IMR-90 (cell line): ENCODE measurements around the gene ERC2. TPM values are rescaled to one million over a fixed set of nuclear protein-coding genes. Genes with fewer than 3 reads are reported as not detected.

Source experiments
- ATAC-seq: fragments of 200-7000 bp; cut with Tn5 transposase; 2 replicates; pipeline ENCODE4 v1.9.1; 2020; ENCODE audit warnings: low read depth, mild to moderate bottlenecking, moderate library complexity
- BruUV-seq: library from RNA; stranded (reverse); fragments of 400-500 nt; replicated peaks from 2 replicates; lab custom pipeline; 2021; lab: Mats Ljungman, UMichigan
- CTCF ChIA-PET: fragments of 300-600 bp; formaldehyde crosslinking; extraction: SDS; loops from one replicate; lab custom pipeline; 2021; ENCODE audit warnings: antibody characterized with exemption; lab: Yijun Ruan, JAX
- POLR2A ChIA-PET: fragments of 300-600 bp; sonication (Branson Sonifier 250); formaldehyde crosslinking; loops from one replicate; lab custom pipeline; 2022; ENCODE audit warnings: antibody characterized with exemption; ENCODE audit not compliant: unreplicated experiment; lab: Charles Lee
- DNase-seq: peaks from one replicate; pipeline ENCODE4 v3.0.0; 2013
- H2AFZ ChIP-seq: replicated peaks from 2 replicates; pipeline ENCODE3; 2013; ENCODE audit warnings: low read length, mild to moderate bottlenecking; ENCODE audit not compliant: poor library complexity
- H2AK5ac ChIP-seq: 2 replicates; pipeline ENCODE4 v1.6.1; 2013; ENCODE audit warnings: low read depth, low read length, inconsistent platforms
- H2AK9ac ChIP-seq: replicated peaks from 2 replicates; pipeline ENCODE3; 2013; ENCODE audit warnings: mild to moderate bottlenecking, low read depth, low read length, moderate library complexity; ENCODE audit not compliant: poor library complexity
- H2BK120ac ChIP-seq: 2 replicates; pipeline ENCODE4 v1.6.1; 2013; ENCODE audit warnings: low read depth, low read length, inconsistent platforms
- H2BK15ac ChIP-seq: 3 replicates; pipeline ENCODE4 v1.6.1; 2013; ENCODE audit warnings: low read depth, low read length, inconsistent platforms
- H2BK20ac ChIP-seq: 2 replicates; pipeline ENCODE4 v1.6.1; 2013; ENCODE audit warnings: low read depth, mild to moderate bottlenecking, inconsistent platforms, low read length, moderate library complexity
- H2BK5ac ChIP-seq: 2 replicates; pipeline ENCODE4 v1.6.1; 2013; ENCODE audit warnings: mild to moderate bottlenecking, low read depth, low read length, inconsistent platforms; ENCODE audit not compliant: poor library complexity, severe bottlenecking
- H3K14ac ChIP-seq: replicated peaks from 2 replicates; pipeline ENCODE4 v1.6.1; 2013; ENCODE audit warnings: low read depth, low read length, inconsistent platforms
- H3K18ac ChIP-seq: 2 replicates; pipeline ENCODE4 v1.6.1; 2013; ENCODE audit warnings: low read depth, low read length, control low read depth
- H3K23ac ChIP-seq: 2 replicates; pipeline ENCODE4 v1.6.1; 2013; ENCODE audit warnings: low read depth, low read length, inconsistent platforms
- H3K27ac ChIP-seq: 2 replicates; pipeline ENCODE4 v1.5.1; 2013; ENCODE audit warnings: mild to moderate bottlenecking, control low read depth, low read length; ENCODE audit not compliant: insufficient read depth
- H3K27me3 ChIP-seq: 2 replicates; pipeline ENCODE4 v1.6.1; 2013; ENCODE audit warnings: low read length; ENCODE audit not compliant: control insufficient read depth, insufficient read depth
- H3K36me3 ChIP-seq: 2 replicates; pipeline ENCODE4 v1.6.1; 2013; ENCODE audit warnings: low read length, mixed read lengths; ENCODE audit not compliant: control insufficient read depth, insufficient read depth
- H3K4ac ChIP-seq: 2 replicates; pipeline ENCODE4 v1.6.1; 2013; ENCODE audit warnings: low read depth, low read length, inconsistent platforms
- H3K4me1 ChIP-seq: 2 replicates; pipeline ENCODE4 v1.6.1; 2013; ENCODE audit warnings: low read length, mixed read lengths; ENCODE audit not compliant: control insufficient read depth, insufficient read depth
- H3K4me2 ChIP-seq: 2 replicates; pipeline ENCODE4 v1.6.1; 2013; ENCODE audit warnings: low read depth, mild to moderate bottlenecking, control low read depth, low read length, moderate library complexity
- H3K4me3 ChIP-seq: 2 replicates; pipeline ENCODE4 v1.5.1; 2013; ENCODE audit warnings: low read depth, mild to moderate bottlenecking, control low read depth, low read length, moderate library complexity; ENCODE audit not compliant: insufficient read depth
- H3K56ac ChIP-seq: 2 replicates; pipeline ENCODE4 v1.6.1; 2013; ENCODE audit warnings: low read length, inconsistent platforms; ENCODE audit not compliant: insufficient read depth; ENCODE audit errors: extremely low read depth
- H3K79me1 ChIP-seq, 2 experiments: 2 replicates each; pipeline ENCODE4 v1.6.1; 2013; ENCODE audit warnings: low read length in 2 of 2, inconsistent platforms in 1 of 2, low read depth in 1 of 2
- H3K9ac ChIP-seq: 2 replicates; pipeline ENCODE4 v1.6.1; 2013; ENCODE audit warnings: low read depth, low read length, control low read depth
- H3K9me1 ChIP-seq: 2 replicates; pipeline ENCODE4 v1.6.1; 2013; ENCODE audit warnings: low read length, inconsistent platforms; ENCODE audit not compliant: insufficient read depth
- H3K9me3 ChIP-seq: 2 replicates; pipeline ENCODE4 v1.6.1; 2013; ENCODE audit warnings: low read length; ENCODE audit not compliant: control insufficient read depth, insufficient read depth
- H4K20me1 ChIP-seq: 2 replicates; pipeline ENCODE4 v1.6.1; 2013; ENCODE audit warnings: low read length, inconsistent platforms; ENCODE audit not compliant: insufficient read depth
- H4K5ac ChIP-seq: 2 replicates; pipeline ENCODE4 v1.6.1; 2013; ENCODE audit warnings: mild to moderate bottlenecking, low read depth, low read length, control low read depth
- H4K8ac ChIP-seq, 2 experiments: 2 replicates each; pipeline ENCODE4 v1.6.1; 2013; ENCODE audit warnings: low read depth in 2 of 2, low read length in 2 of 2, control low read depth in 1 of 2, inconsistent platforms in 1 of 2
- H4K91ac ChIP-seq: 2 replicates; pipeline ENCODE4 v1.6.1; 2013; ENCODE audit warnings: low read depth, low read length, inconsistent platforms; ENCODE audit not compliant: insufficient read depth
- BHLHE40 ChIP-seq: fragments of 150-350 bp; IDR thresholded peaks from 2 replicates; pipeline ENCODE4 v1.6.1; 2016; ENCODE audit warnings: mild to moderate bottlenecking, low read depth, low read length
- CEBPB ChIP-seq: IDR thresholded peaks from 2 replicates; pipeline ENCODE4 v1.6.1; 2012; ENCODE audit warnings: low read depth, low read length, improper control_type of control experiment
- CHD1 ChIP-seq: IDR thresholded peaks from 2 replicates; pipeline ENCODE4 v1.6.1; 2012; ENCODE audit warnings: low read depth, low read length, improper control_type of control experiment
- CTCF ChIP-seq: conservative IDR thresholded peaks from 2 replicates; pipeline ENCODE4 v1.5.1; 2012; ENCODE audit warnings: mild to moderate bottlenecking, low read depth, low read length, improper control_type of control experiment
- ELK1 ChIP-seq: fragments of 150-350 bp; IDR thresholded peaks from 2 replicates; pipeline ENCODE4 v1.6.1; 2016; ENCODE audit warnings: low read depth, mild to moderate bottlenecking, low read length, moderate library complexity, borderline replicate concordance
- FOS ChIP-seq: fragments of 150-350 bp; IDR thresholded peaks from 2 replicates; pipeline ENCODE4 v1.6.1; 2016; ENCODE audit warnings: low read depth, low read length
- MAFK ChIP-seq: IDR thresholded peaks from 2 replicates; pipeline ENCODE4 v1.6.1; 2012; ENCODE audit warnings: low read depth, low read length, improper control_type of control experiment
- MAZ ChIP-seq: IDR thresholded peaks from 2 replicates; pipeline ENCODE4 v1.6.1; 2012; ENCODE audit warnings: low read depth, mild to moderate bottlenecking, low read length, improper control_type of control experiment, moderate library complexity, borderline replicate concordance
- MXI1 ChIP-seq: IDR thresholded peaks from 2 replicates; pipeline ENCODE4 v1.6.1; 2012; ENCODE audit warnings: low read depth, mild to moderate bottlenecking, low read length, moderate library complexity, borderline replicate concordance
- NFE2L2 ChIP-seq: fragments of 150-350 bp; IDR thresholded peaks from 2 replicates; pipeline ENCODE4 v1.6.1; 2016; ENCODE audit warnings: low read depth, mild to moderate bottlenecking, low read length
- POLR2A ChIP-seq: IDR thresholded peaks from 2 replicates; pipeline ENCODE4 v1.6.1; 2012; ENCODE audit warnings: mild to moderate bottlenecking, low read depth, low read length
- RAD21 ChIP-seq: IDR thresholded peaks from 2 replicates; pipeline ENCODE4 v1.6.1; 2012; ENCODE audit warnings: low read length, improper control_type of control experiment
- RCOR1 ChIP-seq: IDR thresholded peaks from 2 replicates; pipeline ENCODE4 v1.6.1; 2012; ENCODE audit warnings: mild to moderate bottlenecking, low read length, improper control_type of control experiment; ENCODE audit not compliant: insufficient replicate concordance
- RFX5 ChIP-seq: IDR thresholded peaks from 2 replicates; pipeline ENCODE4 v1.8.0; 2012; ENCODE audit warnings: low read depth, mild to moderate bottlenecking, low read length, moderate library complexity
- SMC3 ChIP-seq: fragments of 150-350 bp; IDR thresholded peaks from 2 replicates; pipeline ENCODE4 v1.6.1; 2016; ENCODE audit warnings: low read depth, mild to moderate bottlenecking, antibody characterized with exemption, low read length, moderate library complexity
- USF2 ChIP-seq: fragments of 150-350 bp; IDR thresholded peaks from 2 replicates; pipeline ENCODE4 v1.6.1; 2017; ENCODE audit warnings: mild to moderate bottlenecking, antibody characterized with exemption, low read length, low read depth
- WGBS, 2 experiments: methylation state at CpG; one replicate each; pipeline versions ENCODE4 v1.1.5 to v1.1.7; 2013; ENCODE audit warnings: missing lambda C conversion rate in 2 of 2; ENCODE audit not compliant: insufficient read length in 1 of 2; ENCODE audit errors: extremely low coverage in 2 of 2; 5-methylcytosine and 5-hydroxymethylcytosine counted together
- dilution Hi-C: fragments of 300-500 bp; cut with HindIII; formaldehyde crosslinking; loops from one replicate; pipeline ENCODE4 v1.14.3; 2018; ENCODE audit warnings: low sequenced_read_pairs; ENCODE audit not compliant: unreplicated experiment
- in situ Hi-C: fragments of 300-500 bp; cut with MboI; formaldehyde crosslinking; loops from 3 replicates; pipeline ENCODE4 v1.14.3; 2019; ENCODE audit warnings: low sequenced_read_pairs, inconsistent platforms, mixed read lengths
- intact Hi-C: fragments of 100-400 bp; cut with micrococcal nuclease; formaldehyde crosslinking; loops from 2 replicates; pipeline ENCODE4 v1.10.0; 2022
- polyA plus RNA-seq, 3 experiments: library from polyadenylated mRNA; depleted of rRNA; stranded (reverse); fragments of >200 nt; gene quantifications; 2 replicates each; pipeline ENCODE4 v1.2.3, GENCODE V29; 2012; ENCODE audit warnings: low replicate concordance in 1 of 3
- total RNA-seq: library from RNA; depleted of rRNA; stranded (reverse); fragments of >200 nt; gene quantifications from 2 replicates; pipeline ENCODE4 v1.2.3, GENCODE V29; 2012

Gene ERC2
- total and polyA plus RNA-seq, 2 of the 4 experiments (the other 2 are of a cell fraction), result 0.17 to 0.18 TPM

GRCh38 chr3:56188201-56188600 lies 280.1 kb downstream of the ERC2 start:
- no peak overlapping the region for H4K91ac ChIP-seq
- no peak overlapping the region for H2AK9ac ChIP-seq
- no peaks in the 10 kb centered on the region for H4K20me1 ChIP-seq
- H3K27me3 ChIP-seq, result no peaks in the 10 kb centered on the region
- TF ChIP-seq USF2 (no peak), ELK1 (no peak), MXI1 (no peak), MAFK (no peak), BHLHE40 (no peak), NFE2L2 (no peak), CHD1 (no peak), RAD21 (no peak), RFX5 (no peak), FOS (no peak), POLR2A (no peak), MAZ (no peak), SMC3 (no peak), RCOR1 (no peak), CEBPB (no peak), CTCF (no peak)
- no peak overlapping the region for H2BK5ac ChIP-seq
- no peak overlapping the region for H2BK15ac ChIP-seq
- H3K4me1 ChIP-seq, result no peaks in the 10 kb centered on the region
- H2AK5ac ChIP-seq, result no peak overlapping the region
- H4K8ac ChIP-seq, result no peak overlapping the region
- in situ Hi-C loops, result no loop called here
- CTCF ChIA-PET, result no interaction called here
- POLR2A ChIA-PET, result no interaction called here
- H3K4me2 ChIP-seq, result no peak overlapping the region
- H3K4ac ChIP-seq, result no peak overlapping the region
- no peak overlapping the region for H3K14ac ChIP-seq
- no peaks in the 10 kb centered on the region for H3K36me3 ChIP-seq
- no peak overlapping the region for H3K4me3 ChIP-seq
- H3K9me3 ChIP-seq, result no peaks in the 10 kb centered on the region
- no peak overlapping the region for H3K27ac ChIP-seq
- H3K18ac ChIP-seq, result no peak overlapping the region
- no peak overlapping the region for H3K9ac ChIP-seq
- intact Hi-C loops, result no loop called here
- dilution Hi-C loops, result no loop called here
- no peaks in the 10 kb centered on the region for H3K79me1 ChIP-seq
- H3K9me1 ChIP-seq, result no peaks in the 10 kb centered on the region
- no peak overlapping the region for H2BK120ac ChIP-seq
- H2BK20ac ChIP-seq, result no peak overlapping the region
- no peak overlapping the region for H2AFZ ChIP-seq
- no peak overlapping the region for H4K5ac ChIP-seq
- BruUV-seq, result no TSS peak
- DNase-seq (no peak), ATAC-seq (no peak)
- H3K56ac ChIP-seq, result no peak overlapping the region
- no peak overlapping the region for H3K23ac ChIP-seq
- no CpG with 5 or more reads among the region's 9 CpGs for WGBS, 2 experiments
